Liver (tissue), 9 donors: Measurements from ENCODE around the gene LCA5. TPM values are rescaled to one million over a fixed set of nuclear protein-coding genes. Genes with fewer than 3 reads are reported as not detected.

Source experiments
- DNase-seq: peaks from one replicate; pipeline ENCODE4 v3.0.0-alpha.2; 2017; ENCODE audit warnings: low spot score
- H3K27ac ChIP-seq, 2 donors: one replicate each; pipeline ENCODE4 v1.7.0; 2013; ENCODE audit warnings: inconsistent platforms in 2 of 2, low read length in 2 of 2, control low read depth in 1 of 2, low read depth in 1 of 2, mild to moderate bottlenecking in 1 of 2
- H3K27me3 ChIP-seq, 4 donors: one replicate each; pipeline versions ENCODE4 v1.6.1 to v1.7.0; 2013; ENCODE audit warnings: low read length in 3 of 4, inconsistent platforms in 1 of 4, mild to moderate bottlenecking in 1 of 4, moderate library complexity in 1 of 4; ENCODE audit not compliant: control insufficient read depth in 4 of 4, insufficient read depth in 4 of 4
- H3K36me3 ChIP-seq, 4 donors: one replicate each; pipeline versions ENCODE4 v1.6.1 to v1.7.0; 2013; ENCODE audit warnings: low read length in 3 of 4, mild to moderate bottlenecking in 3 of 4, low read depth in 1 of 4, moderate library complexity in 1 of 4; ENCODE audit not compliant: control insufficient read depth in 4 of 4, insufficient read depth in 3 of 4
- H3K4me1 ChIP-seq, 4 donors: one replicate each; pipeline versions ENCODE4 v1.6.1 to v1.7.0; 2013; ENCODE audit warnings: low read length in 3 of 4, mild to moderate bottlenecking in 3 of 4, moderate library complexity in 1 of 4; ENCODE audit not compliant: control insufficient read depth in 4 of 4, insufficient read depth in 4 of 4
- H3K4me3 ChIP-seq, 3 donors: one replicate each; pipeline versions ENCODE4 v1.6.1 to v1.7.0; 2013; ENCODE audit warnings: low read length in 3 of 3, control low read depth in 1 of 3, low read depth in 1 of 3, mild to moderate bottlenecking in 1 of 3
- H3K9ac ChIP-seq, 2 donors: one replicate each; pipeline ENCODE4 v1.7.0; 2013; ENCODE audit warnings: low read length in 2 of 2, mild to moderate bottlenecking in 2 of 2, moderate library complexity in 2 of 2, control low read depth in 1 of 2, low read depth in 1 of 2
- H3K9me3 ChIP-seq, 4 donors: one replicate each; pipeline versions ENCODE4 v1.6.1 to v1.7.0; 2013; ENCODE audit warnings: low read length in 3 of 4; ENCODE audit not compliant: control insufficient read depth in 4 of 4
- ATF3 ChIP-seq: IDR thresholded peaks from 2 replicates; pipeline ENCODE4 v1.6.1; 2016; ENCODE audit warnings: antibody characterized with exemption
- CTCF ChIP-seq: fragments of 150-350 bp; IDR thresholded peaks from 2 replicates; pipeline ENCODE4 v1.5.1; 2017; ENCODE audit warnings: improper control_type of control experiment, low read depth, low read length; ENCODE audit not compliant: missing input control
- FOXA1 ChIP-seq: IDR thresholded peaks from 2 replicates; pipeline ENCODE4 v1.6.1; 2016; ENCODE audit warnings: antibody characterized with exemption
- FOXA2 ChIP-seq: IDR thresholded peaks from 2 replicates; pipeline ENCODE4 v1.6.1; 2016; ENCODE audit warnings: antibody characterized with exemption
- GABPA ChIP-seq, 2 donors: IDR thresholded peaks in 1 of 2; conservative IDR thresholded peaks in 1 of 2; 2 replicates each; pipeline ENCODE4 v1.6.1; 2016; ENCODE audit warnings: antibody characterized with exemption in 2 of 2, mild to moderate bottlenecking in 1 of 2, moderate library complexity in 1 of 2
- HNF4A ChIP-seq, 2 donors: conservative IDR thresholded peaks; 2 replicates each; pipeline ENCODE4 v1.6.1; 2016; ENCODE audit warnings: antibody characterized with exemption in 2 of 2, mild to moderate bottlenecking in 2 of 2
- HNF4G ChIP-seq: IDR thresholded peaks from 2 replicates; pipeline ENCODE4 v1.6.1; 2016; ENCODE audit warnings: antibody characterized with exemption
- NR2F2 ChIP-seq: IDR thresholded peaks from 2 replicates; pipeline ENCODE4 v1.6.1; 2016; ENCODE audit warnings: antibody characterized with exemption
- RAD21 ChIP-seq, 2 donors: IDR thresholded peaks; 2 replicates each; pipeline ENCODE4 v1.6.1; 2016; ENCODE audit warnings: antibody characterized with exemption in 2 of 2, mild to moderate bottlenecking in 2 of 2
- REST ChIP-seq: IDR thresholded peaks from 2 replicates; pipeline ENCODE4 v1.6.1; 2016; ENCODE audit warnings: antibody characterized with exemption, mild to moderate bottlenecking
- RXRA ChIP-seq, 2 donors: IDR thresholded peaks; 2 replicates each; pipeline ENCODE4 v1.6.1; 2017 to 2018; ENCODE audit warnings: antibody characterized with exemption in 2 of 2, mild to moderate bottlenecking in 1 of 2
- SP1 ChIP-seq: IDR thresholded peaks from 2 replicates; pipeline ENCODE4 v1.6.1; 2018; ENCODE audit warnings: antibody characterized with exemption, mild to moderate bottlenecking
- TAF1 ChIP-seq: conservative IDR thresholded peaks from 2 replicates; pipeline ENCODE4 v1.6.1; 2016; ENCODE audit warnings: antibody characterized with exemption, mild to moderate bottlenecking
- YY1 ChIP-seq: IDR thresholded peaks from 2 replicates; pipeline ENCODE4 v1.6.1; 2016; ENCODE audit warnings: antibody characterized with exemption, mild to moderate bottlenecking
- WGBS: extraction: QIAGEN DNeasy Blood & Tissue Kit; methylation state at CpG from one replicate; pipeline ENCODE4 v1.1.7; 2013; 5-methylcytosine and 5-hydroxymethylcytosine counted together
- polyA plus RNA-seq, 2 donors: library from polyadenylated mRNA; stranded (reverse) in 1 of 2; unstranded in 1 of 2; fragments of 200-250 nt in 1 of 2; fragments of >200 nt in 1 of 2; fragmentation: Nextera tagmentation in 1 of 2; extraction: Ambion mirVana in 1 of 2; gene quantifications; one replicate each; pipeline versions ENCODE4 v1.2.1 to v1.2.3, GENCODE V29; 2013 to 2015
- total RNA-seq, 2 donors: library from RNA; depleted of rRNA; stranded (reverse); fragments of >200 nt; gene quantifications; one replicate each; pipeline ENCODE4 v1.2.3, GENCODE V29; 2014
- donor health status: healthy.
- donor health status: healthy.
- donor health status: healthy.
- donor health status: healthy.
- donor health status: healthy.

The LCA5 gene
- total and polyA plus RNA-seq, 4 donors: 0.39 to 1.8 (median 0.65) TPM

- TF ChIP-seq FOXA2: no peak
- TF ChIP-seq HNF4A (conservative IDR thresholded peaks at IDR 0.05): no peak
- no peak overlapping the region for H3K9ac ChIP-seq
- no peak overlapping the region for H3K27ac ChIP-seq
- no peaks in the 10 kb centered on the region for H3K9me3 ChIP-seq
- DNase-seq: no peak
- WGBS: 27% methylated on average over 1 of the region's 1 CpG
- H3K36me3 ChIP-seq: no peaks in the 10 kb centered on the region
- H3K4me3 ChIP-seq: no peak overlapping the region
- no peaks in the 10 kb centered on the region for H3K27me3 ChIP-seq
- no peaks in the 10 kb centered on the region for H3K4me1 ChIP-seq
Observed at GRCh38 chr6:79498842-79499241, 38.4 kb downstream of the LCA5 start.

- no peaks in the 10 kb centered on the region for H3K4me1 ChIP-seq
- no peaks in the 10 kb centered on the region for H3K36me3 ChIP-seq
- H3K9me3 ChIP-seq: no peaks in the 10 kb centered on the region
- H3K27ac ChIP-seq: no peak overlapping the region
- no peak overlapping the region for H3K9ac ChIP-seq
- TF ChIP-seq NR2F2: no peak
- no peak for TF ChIP-seq CTCF
- TF ChIP-seq FOXA1: no peak
- no peak for TF ChIP-seq REST
- TF ChIP-seq RXRA (IDR thresholded peaks at IDR 0.05): no peak
- TF ChIP-seq TAF1: no peak
- TF ChIP-seq YY1: no peak
- no peak for TF ChIP-seq GABPA (IDR thresholded peaks at IDR 0.05 in 1 of 2, conservative IDR thresholded peaks at IDR 0.05 in 1 of 2)
- TF ChIP-seq ATF3: no peak
- TF ChIP-seq RAD21 (IDR thresholded peaks at IDR 0.05): no peak
- TF ChIP-seq HNF4A (conservative IDR thresholded peaks at IDR 0.05): no peak
- no peak for TF ChIP-seq SP1
- WGBS: 95% methylated on average over 10 of the region's 10 CpGs
- H3K27me3 ChIP-seq: no peaks in the 10 kb centered on the region
- H3K4me3 ChIP-seq: no peak overlapping the region
- no peak for DNase-seq
Observed at GRCh38 chr6:79495246-79495645, 42.0 kb downstream of the LCA5 start.

GRCh38 chr6:79494841-79495240, 42.4 kb downstream of the LCA5 start:
- no peaks in the 10 kb centered on the region for H3K9me3 ChIP-seq
- H3K4me3 ChIP-seq: no peak overlapping the region
- no peaks in the 10 kb centered on the region for H3K4me1 ChIP-seq
- 89% methylated on average over 5 of the region's 5 CpGs for WGBS
- TF ChIP-seq FOXA2: no peak
- no peak for TF ChIP-seq TAF1
- TF ChIP-seq REST: no peak
- no peak for TF ChIP-seq ATF3
- no peak for TF ChIP-seq HNF4G
- no peak for TF ChIP-seq SP1
- no peak for DNase-seq
- H3K9ac ChIP-seq: no peak overlapping the region
- no peaks in the 10 kb centered on the region for H3K27me3 ChIP-seq
- no peak overlapping the region for H3K27ac ChIP-seq
- H3K36me3 ChIP-seq: no peaks in the 10 kb centered on the region
